GM12875 (cell line): Measurements from ENCODE around the gene LPCAT1.
"Not testable (repeated sequence)": the region's sequence is repeated elsewhere in the genome, so short reads cannot be mapped to it uniquely, and the experiment has no call there.

Experiments
- H3K4me3 ChIP-seq: one replicate; pipeline ENCODE4 v1.5.1; 2011; ENCODE audit warnings: low read depth, low read length, control low read depth
- CTCF ChIP-seq: IDR thresholded peaks from 2 replicates; pipeline ENCODE4 v1.5.1; 2011; ENCODE audit warnings: low read depth, mild to moderate bottlenecking, control low read depth, inconsistent platforms, low read length, moderate library complexity, borderline replicate concordance; ENCODE audit not compliant: insufficient read depth

The LPCAT1 gene

GRCh38 chr5:1478271-1479035, 45.3 kb downstream of the LPCAT1 start:
- no peak overlapping the region for H3K4me3 ChIP-seq
- no peak for TF ChIP-seq CTCF

- no peak for TF ChIP-seq CTCF
Observed at GRCh38 chr5:1477341-1477740, 46.4 kb downstream of the LPCAT1 start.

GRCh38 chr5:1476967-1477310, 46.8 kb downstream of the LPCAT1 start:
- no peak for TF ChIP-seq CTCF
- H3K4me3 ChIP-seq = no peak overlapping the region

More at GRCh38 chr5:1477341-1477740, 46.4 kb downstream of the LPCAT1 start:
- H3K4me3 ChIP-seq = no peak overlapping the region

- TF ChIP-seq CTCF = no peak
- H3K4me3 ChIP-seq = no peak overlapping the region
Observed at GRCh38 chr5:1476181-1476966, 47.4 kb downstream of the LPCAT1 start.

- H3K4me3 ChIP-seq = not testable (repeated sequence)
Observed at GRCh38 chr5:1475544-1475900, 48.2 kb downstream of the LPCAT1 start.

GRCh38 chr5:1474866-1475543, 48.8 kb downstream of the LPCAT1 start:
- no peak overlapping the region for H3K4me3 ChIP-seq
- no peak for TF ChIP-seq CTCF

- no peak for TF ChIP-seq CTCF
- no peak overlapping the region for H3K4me3 ChIP-seq
Observed at GRCh38 chr5:1474183-1474839, 49.4 kb downstream of the LPCAT1 start.
